Adipocyte (in vitro differentiated cells): ENCODE data around the gene ABHD2.
"Not testable (repeated sequence)": the region's sequence is repeated elsewhere in the genome, so short reads cannot be mapped to it uniquely, and the experiment has no call there.

Experiments used
- DNase-seq: peaks from one replicate; pipeline ENCODE4 v3.0.0-alpha.2; 2015; ENCODE audit warnings: low read depth
- H3K27me3 ChIP-seq: replicated peaks from 2 replicates; pipeline ENCODE4 v1.7.0; 2013; ENCODE audit warnings: mild to moderate bottlenecking, low read length, moderate library complexity; ENCODE audit not compliant: control insufficient read depth, insufficient read depth
- H3K36me3 ChIP-seq: 2 replicates; pipeline ENCODE4 v1.7.0; 2013; ENCODE audit warnings: low read length, mild to moderate bottlenecking, moderate library complexity; ENCODE audit not compliant: control insufficient read depth, insufficient read depth, severe bottlenecking
- H3K4me1 ChIP-seq: 2 replicates; pipeline ENCODE4 v1.7.0; 2013; ENCODE audit warnings: mild to moderate bottlenecking, low read length, moderate library complexity; ENCODE audit not compliant: control insufficient read depth, insufficient read depth
- H3K4me3 ChIP-seq: 2 replicates; pipeline ENCODE4 v1.7.0; 2013; ENCODE audit warnings: mild to moderate bottlenecking, low read length, moderate library complexity
- H3K9ac ChIP-seq: 2 replicates; pipeline ENCODE4 v1.7.0; 2013; ENCODE audit warnings: mild to moderate bottlenecking, low read length, moderate library complexity
- H3K9me3 ChIP-seq: 2 replicates; pipeline ENCODE4 v1.7.0; 2013; ENCODE audit warnings: mild to moderate bottlenecking, low read length, moderate library complexity; ENCODE audit not compliant: control insufficient read depth

ABHD2 gene

GRCh38 chr15:89087830-89088604, at the start of gene ABHD2:
TSS of gene ABHD2 (plus strand) at chr15:89088456. CDS start at chr15:89116328, 27,872 bp downstream.
- no peaks in the 10 kb centered on the region for H3K9me3 ChIP-seq
- H3K27me3 ChIP-seq, result no peaks in the 10 kb centered on the region
- peak; percentile 100 for DNase-seq
- no peaks in the 10 kb centered on the region for H3K36me3 ChIP-seq
- H3K9ac ChIP-seq, result peak within 1 kb of the TSS; percentile 91
- H3K4me3 ChIP-seq, result peak within 1 kb of the TSS; percentile 91
- peaks cover 54% of the 10 kb centered on the region for H3K4me1 ChIP-seq

- Histone ChIP-seq H3K9ac (no peak overlapping the region), H3K36me3 (no peaks in the 10 kb centered on the region), H3K27me3 (no peaks in the 10 kb centered on the region), H3K9me3 (no peaks in the 10 kb centered on the region), H3K4me3 (no peak overlapping the region), H3K4me1 (peaks cover 27% of the 10 kb centered on the region)
- DNase-seq, result no peak
These were observed 49.1 kb upstream of the ABHD2 start for GRCh38 chr15:89039142-89039541.

- Histone ChIP-seq H3K9me3 (no peaks in the 10 kb centered on the region), H3K4me1 (peaks cover 15% of the 10 kb centered on the region), H3K9ac (no peak overlapping the region), H3K27me3 (no peaks in the 10 kb centered on the region), H3K4me3 (no peak overlapping the region), H3K36me3 (no peaks in the 10 kb centered on the region)
- DNase-seq, result no peak
These were observed 46.7 kb upstream of the ABHD2 start for GRCh38 chr15:89041507-89041906.

GRCh38 chr15:89042387-89042786, 45.9 kb upstream of the ABHD2 start:
- no peak overlapping the region for H3K4me3 ChIP-seq
- H3K9ac ChIP-seq, result no peak overlapping the region
- no peak for DNase-seq
- peaks cover 15% of the 10 kb centered on the region for H3K4me1 ChIP-seq
- H3K36me3 ChIP-seq, result no peaks in the 10 kb centered on the region
- H3K27me3 ChIP-seq, result no peaks in the 10 kb centered on the region
- H3K9me3 ChIP-seq, result no peaks in the 10 kb centered on the region

GRCh38 chr15:89043031-89044002, 44.9 kb upstream of the ABHD2 start:
- Histone ChIP-seq H3K9ac (no peak overlapping the region), H3K9me3 (no peaks in the 10 kb centered on the region), H3K4me3 (no peak overlapping the region), H3K4me1 (peaks cover 15% of the 10 kb centered on the region), H3K27me3 (no peaks in the 10 kb centered on the region), H3K36me3 (no peaks in the 10 kb centered on the region)
- DNase-seq, result no peak

GRCh38 chr15:89049016-89049666, 39.1 kb upstream of the ABHD2 start:
- not testable (repeated sequence) for H3K4me3 ChIP-seq, H3K36me3 ChIP-seq, H3K27me3 ChIP-seq, H3K9ac ChIP-seq, H3K9me3 ChIP-seq, DNase-seq
- H3K4me1 ChIP-seq, result peaks cover 24% of the 10 kb centered on the region

GRCh38 chr15:89051875-89052274, 36.4 kb upstream of the ABHD2 start:
- Histone ChIP-seq H3K9me3 (no peaks in the 10 kb centered on the region), H3K9ac (peak overlapping the region; percentile 65), H3K27me3 (no peaks in the 10 kb centered on the region), H3K4me1 (peaks cover 24% of the 10 kb centered on the region), H3K36me3 (no peaks in the 10 kb centered on the region), H3K4me3 (peak overlapping the region; percentile 9)
- DNase-seq, result peak; percentile 76

- Histone ChIP-seq H3K9me3 (no peaks in the 10 kb centered on the region), H3K36me3 (no peaks in the 10 kb centered on the region), H3K4me1 (peaks cover 26% of the 10 kb centered on the region), H3K4me3 (peak overlapping the region; percentile 9), H3K27me3 (no peaks in the 10 kb centered on the region), H3K9ac (peak overlapping the region; percentile 65)
- peak; percentile 90 for DNase-seq
These were observed 35.8 kb upstream of the ABHD2 start for GRCh38 chr15:89052474-89052873.

GRCh38 chr15:89054873-89055272, 33.4 kb upstream of the ABHD2 start:
- Histone ChIP-seq H3K9ac (no peak overlapping the region), H3K9me3 (no peaks in the 10 kb centered on the region), H3K4me3 (no peak overlapping the region), H3K36me3 (no peaks in the 10 kb centered on the region), H3K4me1 (peaks cover 29% of the 10 kb centered on the region), H3K27me3 (no peaks in the 10 kb centered on the region)
- no peak for DNase-seq

- H3K36me3 ChIP-seq, result no peaks in the 10 kb centered on the region
- no peaks in the 10 kb centered on the region for H3K27me3 ChIP-seq
- H3K9me3 ChIP-seq, result no peaks in the 10 kb centered on the region
- H3K4me3 ChIP-seq, result no peak overlapping the region
- H3K4me1 ChIP-seq, result peaks cover 14% of the 10 kb centered on the region
- H3K9ac ChIP-seq, result peak overlapping the region; percentile 49
- DNase-seq, result peak; percentile 89
These were observed 30.6 kb upstream of the ABHD2 start for GRCh38 chr15:89057506-89058133.
